VCaP (cell line): ENCODE measurements around the gene RASAL2.

Experiments used
- H3K27ac ChIP-seq: fragments of 450-650 bp; 2 replicates; pipeline ENCODE4 v1.5.1; 2017
- CTCF ChIP-seq: fragments of 450-650 bp; conservative IDR thresholded peaks from 2 replicates; pipeline ENCODE4 v1.5.1; 2017; ENCODE audit warnings: mild to moderate bottlenecking, moderate library complexity

RASAL2 gene

GRCh38 chr1:178151831-178152230, 57.9 kb downstream of the RASAL2 start:
- no peak for TF ChIP-seq CTCF
- H3K27ac ChIP-seq: no peak overlapping the region

- TF ChIP-seq CTCF: no peak
- H3K27ac ChIP-seq: peak overlapping the region; percentile 35
Observed at GRCh38 chr1:178155481-178156255, 61.8 kb downstream of the RASAL2 start.

DNA sequence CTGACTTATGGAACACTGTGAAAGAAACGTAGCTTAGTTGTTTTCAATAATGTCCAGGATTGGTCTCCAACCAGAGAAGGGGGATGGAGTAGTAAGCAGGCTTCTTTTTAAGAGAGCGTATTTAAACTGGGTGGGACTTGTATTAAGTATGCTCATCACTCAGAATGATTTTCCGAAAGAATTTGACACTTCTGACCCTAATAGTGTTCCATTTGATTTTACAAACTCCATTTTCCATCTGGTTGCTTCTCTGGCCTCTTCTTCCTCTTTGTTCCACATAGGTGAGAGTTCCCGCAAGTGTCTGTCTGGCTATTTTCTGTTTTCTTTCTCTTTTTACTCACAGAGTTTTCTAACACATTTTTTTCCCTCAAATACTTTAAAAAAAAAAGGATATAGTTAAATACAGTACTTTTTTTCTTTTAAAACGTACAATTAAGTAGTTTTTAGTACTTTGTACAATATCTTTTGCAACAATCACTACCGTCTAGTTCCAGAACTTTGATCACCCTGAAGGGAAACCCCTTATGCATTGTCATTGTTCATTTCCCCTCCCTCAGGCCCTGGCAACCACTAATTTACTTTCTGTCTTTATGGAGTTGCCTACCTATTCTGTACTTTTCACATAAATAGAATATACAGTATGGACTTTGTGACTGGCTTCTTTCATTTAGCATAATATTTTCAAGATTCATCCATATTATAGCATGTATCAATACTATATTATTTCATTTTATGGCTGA, 67.0 kb downstream of the RASAL2 start:
- TF ChIP-seq CTCF: no peak
- H3K27ac ChIP-seq: no peak overlapping the region

- TF ChIP-seq CTCF: no peak
- no peak overlapping the region for H3K27ac ChIP-seq
Observed at GRCh38 chr1:178161516-178161915, 67.6 kb downstream of the RASAL2 start.

DNA sequence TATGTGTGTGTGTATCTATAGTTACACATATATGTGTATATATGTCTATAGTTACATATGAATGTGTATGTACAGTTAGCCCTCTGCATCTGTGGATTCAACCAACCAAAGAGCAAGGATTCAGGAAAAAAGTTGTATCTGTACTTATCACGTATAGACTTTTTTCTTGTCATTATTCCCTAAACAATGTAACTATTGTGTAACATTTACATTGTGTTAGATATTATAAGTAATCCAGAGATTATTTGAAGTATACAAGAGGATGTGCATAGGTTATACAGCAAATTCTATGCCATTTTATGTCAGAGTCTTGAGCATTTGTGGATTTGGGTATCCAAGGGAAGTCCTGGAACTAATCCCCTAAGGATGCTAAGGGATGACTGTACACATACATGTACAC, 71.3 kb downstream of the RASAL2 start:
- no peak overlapping the region for H3K27ac ChIP-seq
- no peak for TF ChIP-seq CTCF

GRCh38 chr1:178166429-178167024, 72.6 kb downstream of the RASAL2 start:
- no peak overlapping the region for H3K27ac ChIP-seq
- no peak for TF ChIP-seq CTCF

- H3K27ac ChIP-seq: no peak overlapping the region
- TF ChIP-seq CTCF: no peak
Observed at GRCh38 chr1:178168536-178168935, 74.6 kb downstream of the RASAL2 start.
